GM19467 (cell line): Measurements from ENCODE around the gene MEX3C.

Experiments used
- ATAC-seq: cut with Tn5 transposase; IDR thresholded peaks from one replicate; pipeline ENCODE4 v1.9.1; 2021; ENCODE audit warnings: mild to moderate bottlenecking, moderate library complexity; ENCODE audit not compliant: unreplicated experiment

Gene MEX3C

DNA sequence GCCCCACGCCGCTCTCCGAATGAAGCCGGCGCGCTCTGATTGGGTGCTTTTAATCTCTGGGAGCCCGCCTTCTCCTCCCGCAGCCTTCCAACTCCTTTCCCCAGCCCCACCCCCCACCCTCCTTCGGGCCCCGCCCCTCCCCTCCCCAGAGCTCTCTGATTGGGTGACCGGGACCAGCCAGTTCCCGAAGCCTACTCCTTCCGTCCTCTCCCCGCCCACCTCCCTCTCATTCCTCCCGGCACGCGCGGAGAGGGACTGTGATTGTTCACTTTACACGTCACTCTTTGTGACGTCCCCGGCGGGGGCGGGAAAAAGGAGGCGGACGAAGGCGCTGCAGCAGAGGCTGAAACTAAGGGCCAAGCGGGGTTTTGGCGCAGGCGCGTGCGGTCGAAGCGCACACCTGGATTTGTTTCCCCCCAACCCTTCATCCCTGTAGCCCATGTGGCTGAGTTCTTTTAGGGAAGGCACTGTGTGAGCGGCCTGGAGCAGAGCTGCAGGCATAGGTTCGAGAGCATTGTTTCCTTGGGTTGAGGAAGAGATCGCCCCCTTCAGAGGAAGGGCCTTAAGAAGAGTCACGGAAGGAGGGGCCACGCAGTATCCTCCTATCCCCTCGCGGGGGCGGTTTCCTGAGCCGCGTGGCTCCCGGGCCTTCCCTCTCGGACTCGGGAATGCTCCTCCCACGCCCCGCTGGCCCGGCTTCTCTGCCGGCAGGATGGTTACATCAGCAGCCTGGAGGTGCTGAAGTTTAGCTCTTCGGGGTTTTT is at the start of gene MEX3C:
TSS of gene MEX3C (minus strand) at position 21 of the 764 bp plus-strand sequence. CDS start 361 bp downstream, outside the sequence.
- ATAC-seq = peak; percentile 69

- no peak for ATAC-seq
These were observed 43.7 kb upstream of the MEX3C start for GRCh38 chr18:51241226-51241625.

DNA sequence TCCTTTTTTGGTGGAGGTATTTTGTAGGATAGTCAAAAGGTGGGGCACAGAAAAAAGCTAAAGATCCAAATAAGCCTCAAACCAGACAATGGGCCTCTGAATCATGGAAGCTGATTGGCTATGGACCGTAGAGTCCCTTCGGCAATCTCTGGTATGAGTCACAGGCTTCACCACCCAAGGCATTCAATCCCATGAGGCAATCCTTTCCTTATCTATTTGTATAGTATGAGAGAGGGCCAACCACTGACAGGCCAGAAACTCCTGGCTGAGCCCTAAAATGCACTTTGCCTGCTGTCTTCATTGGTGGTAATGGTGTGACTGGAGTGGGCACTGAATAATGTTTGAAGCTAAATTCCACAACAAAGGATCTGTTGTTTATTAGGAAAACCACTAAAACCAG is 38.7 kb upstream of the MEX3C start:
- ATAC-seq = no peak

- ATAC-seq = no peak
These were observed 37.7 kb upstream of the MEX3C start for GRCh38 chr18:51235009-51235789.

GRCh38 chr18:51234117-51235008 is 36.9 kb upstream of the MEX3C start:
- ATAC-seq = no peak

- no peak for ATAC-seq
These were observed 31.8 kb upstream of the MEX3C start for GRCh38 chr18:51229328-51229727.

DNA sequence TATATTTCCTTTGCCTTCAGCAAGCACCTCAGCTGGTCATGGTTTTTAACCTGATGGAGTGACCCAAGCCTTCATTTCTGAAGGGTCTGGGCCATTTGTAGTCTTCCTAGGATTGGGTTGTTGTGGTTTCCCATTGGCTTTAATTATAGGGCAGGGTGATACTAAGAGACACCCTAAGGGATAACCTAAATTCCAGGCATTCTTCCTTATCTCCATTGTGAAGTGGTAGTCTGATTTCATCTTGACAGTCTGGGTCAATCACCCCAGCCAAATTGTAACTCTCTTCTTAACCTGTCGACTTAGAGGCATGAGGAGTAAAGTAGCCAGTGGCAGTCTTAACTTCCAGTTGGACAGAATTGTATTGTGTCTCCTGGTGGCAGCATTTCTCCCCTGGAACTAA is 30.2 kb upstream of the MEX3C start:
- no peak for ATAC-seq

GRCh38 chr18:51226587-51227350 is 29.3 kb upstream of the MEX3C start:
- ATAC-seq = no peak

DNA sequence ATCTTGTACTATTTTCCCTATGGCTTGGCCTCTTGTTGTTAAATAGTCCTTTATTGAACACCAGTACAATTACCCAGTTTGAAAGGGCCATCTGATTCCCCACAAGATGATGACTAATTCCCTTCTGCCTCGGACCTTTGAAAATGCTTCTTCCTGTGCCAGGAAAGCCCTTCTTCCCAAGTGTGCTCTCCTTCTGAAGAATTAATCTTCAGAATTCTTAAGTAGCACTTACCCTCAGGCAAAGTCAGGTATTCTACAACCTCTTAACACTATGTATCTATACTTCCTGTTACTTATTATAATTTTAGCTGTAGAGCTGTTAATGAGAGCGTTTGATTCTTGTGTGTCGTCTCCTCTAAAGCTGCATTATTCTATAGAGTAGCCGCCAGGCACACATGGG is 28.6 kb upstream of the MEX3C start:
- ATAC-seq = no peak

DNA sequence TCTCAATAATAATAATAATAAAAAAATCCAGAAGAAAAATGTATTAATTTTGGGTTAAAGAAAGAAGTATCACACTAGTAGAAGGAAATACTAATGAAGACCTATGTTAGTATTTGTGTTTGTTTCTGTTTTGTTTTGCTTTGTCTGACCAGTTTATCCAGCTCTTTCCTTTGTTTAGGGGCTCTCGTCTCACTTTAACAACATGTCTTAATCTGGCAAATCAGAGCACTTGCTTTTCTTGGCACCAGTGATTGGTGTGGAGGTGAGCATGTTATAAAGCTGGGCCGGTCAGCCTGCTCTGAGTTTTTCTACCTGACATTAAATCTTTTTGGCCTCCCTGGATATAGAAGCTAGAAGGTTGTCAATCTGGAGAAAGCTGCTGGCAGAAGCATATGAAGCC is 15.1 kb upstream of the MEX3C start:
- ATAC-seq = no peak

- ATAC-seq = peak; percentile 99
These were observed 14.1 kb upstream of the MEX3C start for GRCh38 chr18:51211552-51211951.

GRCh38 chr18:51196811-51197660 is 445 bp downstream of the MEX3C start:
- ATAC-seq = peak; percentile 13

- peak; percentile 1 for ATAC-seq
These were observed 1.2 kb downstream of the MEX3C start for GRCh38 chr18:51196118-51196810.

DNA sequence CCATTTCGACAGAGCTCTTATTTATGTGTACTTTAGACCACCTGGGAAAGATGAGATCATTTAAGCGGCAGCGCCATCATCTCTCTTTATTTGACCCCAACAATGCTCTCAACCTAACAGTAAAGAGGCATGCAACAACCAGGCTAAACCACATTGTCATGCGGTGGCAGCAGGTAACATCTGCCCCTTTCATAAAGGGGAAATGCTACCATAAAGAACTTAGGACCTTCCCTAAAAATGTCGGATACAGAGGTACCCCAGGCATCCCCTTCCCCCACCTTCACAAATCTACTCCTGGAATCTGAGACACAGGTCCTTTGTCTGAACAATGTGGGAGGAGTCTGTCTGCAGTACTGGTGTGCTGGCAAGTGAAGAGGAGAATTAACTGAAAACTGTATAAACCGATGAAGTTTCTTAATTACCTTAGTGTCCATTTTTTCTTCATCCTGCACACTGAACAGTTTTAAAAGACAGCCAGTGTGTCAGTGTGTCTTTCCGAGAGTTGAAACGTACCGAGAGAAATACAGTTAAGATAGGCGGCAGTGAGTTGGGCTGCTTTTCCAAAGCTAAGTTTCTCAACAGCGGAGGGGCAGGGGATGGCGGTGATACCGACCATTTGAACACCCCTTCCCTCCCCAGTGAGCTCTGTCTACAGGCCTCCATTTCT is 1.9 kb downstream of the MEX3C start:
- no peak for ATAC-seq

DNA sequence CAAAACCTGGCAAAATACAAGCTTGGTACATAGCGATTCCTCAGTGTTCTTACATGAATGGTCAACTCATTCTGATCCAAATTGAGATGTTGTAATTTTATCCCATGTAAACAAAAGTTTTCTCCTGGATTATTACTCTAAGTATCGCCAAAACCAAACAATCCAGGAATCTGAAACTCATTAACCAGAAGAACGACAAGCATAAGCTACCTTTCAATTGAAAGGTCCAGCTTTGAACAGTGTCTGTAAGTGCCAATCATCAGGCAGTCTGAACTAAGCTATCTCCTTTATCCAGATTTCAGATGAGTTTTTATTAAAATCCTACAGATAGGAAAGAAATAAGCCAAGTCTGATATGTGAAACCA is 2.4 kb downstream of the MEX3C start:
- ATAC-seq = no peak

DNA sequence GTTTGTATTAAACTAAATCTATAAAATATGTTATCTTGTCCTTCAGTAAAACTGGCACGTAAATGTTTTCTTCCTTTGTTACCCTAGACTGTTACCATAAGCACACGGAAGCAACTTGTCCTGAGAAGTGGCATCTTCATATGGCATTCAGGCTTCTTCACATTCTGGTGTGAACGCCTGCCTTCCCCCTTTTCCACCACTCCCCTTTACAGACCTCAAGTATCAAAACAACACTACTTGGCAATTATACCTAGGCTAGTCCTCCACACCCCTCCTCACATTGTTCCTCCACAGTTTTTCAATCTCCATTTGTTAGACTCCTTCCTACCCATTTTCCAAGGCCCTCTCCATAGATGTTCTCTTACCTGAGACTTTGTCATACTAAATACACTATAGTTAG is 2.9 kb downstream of the MEX3C start:
- no peak for ATAC-seq

GRCh38 chr18:51193621-51194287 is 3.7 kb downstream of the MEX3C start:
- no peak for ATAC-seq

DNA sequence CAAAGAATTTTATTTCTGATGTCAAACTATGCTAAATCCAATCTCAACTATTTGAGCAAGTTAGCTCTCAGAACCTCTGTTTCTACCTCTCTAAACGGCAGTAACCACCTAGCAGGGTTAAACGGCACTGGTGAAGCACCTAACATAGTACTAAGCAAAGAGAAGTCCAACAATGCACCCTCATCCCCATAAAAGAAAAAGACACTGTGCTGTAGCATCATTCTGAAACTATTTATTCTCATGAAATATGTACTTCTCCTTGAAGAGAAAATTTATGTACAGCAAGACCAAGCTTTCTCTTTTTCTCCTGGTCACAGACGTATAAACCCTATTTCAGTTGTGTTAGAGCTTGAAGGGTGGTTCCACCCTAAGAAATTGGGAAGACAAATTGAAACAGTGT is 4.8 kb downstream of the MEX3C start:
- no peak for ATAC-seq
